ENCODE measurements around the gene STOML1.
"Not testable (repeated sequence)": the region's sequence is repeated elsewhere in the genome, so short reads cannot be mapped to it uniquely, and the experiment has no call there.

The STOML1 gene

DNA sequence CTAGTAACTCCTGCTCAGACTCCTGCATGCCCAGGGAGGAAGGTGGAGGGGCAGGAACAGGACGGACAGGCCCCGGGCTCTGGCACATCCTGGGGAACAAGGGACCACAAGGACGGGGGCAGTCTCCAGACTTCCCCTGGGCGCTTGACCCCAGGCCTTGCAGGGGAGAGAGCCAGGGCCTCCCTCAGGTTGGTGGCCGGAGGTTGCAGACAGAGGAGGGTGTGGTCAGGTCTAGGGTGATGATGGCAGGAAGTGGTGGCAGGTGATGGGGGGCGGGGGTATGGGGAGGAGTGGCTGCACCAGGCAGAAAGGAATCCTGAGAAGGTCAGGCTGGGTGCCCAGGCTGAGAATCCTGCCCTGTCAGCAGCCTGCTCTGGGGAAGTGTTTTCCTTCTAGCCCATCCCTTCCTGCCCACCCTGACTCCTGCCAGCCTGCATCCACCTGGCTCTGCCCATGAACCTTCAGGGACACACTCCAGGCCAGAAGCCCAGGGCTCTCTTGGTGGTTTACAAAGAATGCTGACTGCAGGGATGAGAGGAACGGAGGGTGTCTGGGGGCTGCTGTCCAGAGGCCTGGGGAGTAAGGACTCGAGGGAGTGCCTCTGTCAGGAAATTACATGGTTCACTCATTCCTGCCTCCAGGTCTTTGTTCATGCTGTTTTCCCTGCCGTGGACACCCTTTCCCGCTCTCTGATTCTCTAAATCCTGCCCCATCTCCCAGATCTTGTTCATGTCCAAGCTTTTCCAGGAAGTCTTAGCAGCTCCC lies 50.0 kb downstream of the STOML1 start:
- H3K4me3 ChIP-seq (ENCODE audit: low read depth in 1 of 5, low read length in 5 of 5), result no peak overlapping the region
- no peak overlapping the region for H3K27ac ChIP-seq (ENCODE audit: low read depth, low read length)
- peaks cover 6 to 48% (median 23%) of the 10 kb centered on the region in 5 donors for H3K4me1 ChIP-seq (ENCODE audit: control insufficient read depth in 5 of 5, insufficient read depth in 5 of 5, low read length in 5 of 5)
- peaks cover 0 to 8% (median 4%) of the 10 kb centered on the region in 5 donors for H3K36me3 ChIP-seq (ENCODE audit: control insufficient read depth in 5 of 5, insufficient read depth in 5 of 5, low read length in 5 of 5)
- H3K9me3 ChIP-seq (ENCODE audit: control insufficient read depth in 5 of 5, low read length in 5 of 5), result no peaks in the 10 kb centered on the region
- H3K9ac ChIP-seq (ENCODE audit: low read length in 5 of 5), result peak overlapping the region in 1 of 5 donors; percentile 17
- H3K27me3 ChIP-seq (ENCODE audit: control insufficient read depth in 5 of 5, insufficient read depth in 4 of 5, low read length in 5 of 5), result no peaks in the 10 kb centered on the region

DNA sequence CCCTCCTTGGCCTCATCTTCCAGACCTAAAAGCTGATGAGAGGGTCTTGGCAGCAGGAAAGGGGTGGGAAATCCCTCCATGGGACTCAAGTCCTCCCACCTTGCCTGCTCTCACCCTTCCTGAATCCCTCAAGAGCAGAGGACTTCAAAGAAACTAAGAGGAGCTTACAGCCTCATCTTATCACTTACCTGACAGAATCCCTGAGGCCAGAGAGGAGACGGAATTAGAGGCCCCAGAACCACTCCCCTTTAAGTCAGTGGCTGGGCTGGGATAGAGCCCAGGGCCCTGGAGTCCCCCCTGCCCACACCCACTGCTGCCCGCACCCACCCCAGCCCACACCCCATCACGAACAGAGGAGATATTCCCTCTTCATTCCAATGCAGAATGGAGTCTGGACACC lies 50.6 kb downstream of the STOML1 start:
- no peak overlapping the region for H3K4me3 ChIP-seq (ENCODE audit: low read depth in 1 of 5, low read length in 5 of 5)
- no peak overlapping the region for H3K9ac ChIP-seq (ENCODE audit: low read length in 5 of 5)
- no peak overlapping the region for H3K27ac ChIP-seq (ENCODE audit: low read depth, low read length)
- H3K36me3 ChIP-seq (ENCODE audit: control insufficient read depth in 5 of 5, insufficient read depth in 5 of 5, low read length in 5 of 5), result peaks cover 0 to 2% (median 0%) of the 10 kb centered on the region in 5 donors
- no peaks in the 10 kb centered on the region for H3K27me3 ChIP-seq (ENCODE audit: control insufficient read depth in 5 of 5, insufficient read depth in 4 of 5, low read length in 5 of 5)
- H3K9me3 ChIP-seq (ENCODE audit: control insufficient read depth in 5 of 5, low read length in 5 of 5), result no peaks in the 10 kb centered on the region
- H3K4me1 ChIP-seq (ENCODE audit: control insufficient read depth in 5 of 5, insufficient read depth in 5 of 5, low read length in 5 of 5), result peaks cover 6 to 50% (median 25%) of the 10 kb centered on the region in 5 donors

DNA sequence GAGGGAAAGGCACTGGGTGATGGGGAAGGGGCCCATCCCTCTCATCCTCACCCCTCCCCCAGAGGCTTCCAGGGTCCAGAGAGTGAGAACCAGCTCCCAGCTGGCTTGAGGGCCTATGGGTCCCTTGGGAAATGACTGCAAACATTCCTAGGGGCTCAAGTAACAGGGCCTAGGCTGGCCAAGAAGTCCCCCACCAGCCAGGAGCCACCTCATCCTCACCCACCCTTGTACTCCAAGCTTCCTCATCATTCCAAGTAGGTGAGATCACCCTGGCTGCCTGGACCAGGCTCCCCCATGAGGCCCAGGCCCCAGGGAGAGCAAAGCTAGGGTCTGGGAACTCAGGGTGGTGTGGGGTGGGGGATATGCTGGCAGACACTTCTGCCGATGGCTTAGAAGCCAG lies 51.1 kb downstream of the STOML1 start:
- Histone ChIP-seq H3K9ac (ENCODE audit: low read length in 5 of 5) (no peak overlapping the region), H3K36me3 (ENCODE audit: control insufficient read depth in 5 of 5, insufficient read depth in 5 of 5, low read length in 5 of 5) (no peaks in the 10 kb centered on the region), H3K27ac (ENCODE audit: low read depth, low read length) (no peak overlapping the region), H3K9me3 (ENCODE audit: control insufficient read depth in 5 of 5, low read length in 5 of 5) (no peaks in the 10 kb centered on the region), H3K4me1 (ENCODE audit: control insufficient read depth in 5 of 5, insufficient read depth in 5 of 5, low read length in 5 of 5) (peaks cover 6 to 54% (median 29%) of the 10 kb centered on the region in 5 donors), H3K4me3 (ENCODE audit: low read depth in 1 of 5, low read length in 5 of 5) (no peak overlapping the region), H3K27me3 (ENCODE audit: control insufficient read depth in 5 of 5, insufficient read depth in 4 of 5, low read length in 5 of 5) (no peaks in the 10 kb centered on the region)

GRCh38 chr15:73940061-73940981 lies 51.8 kb downstream of the STOML1 start:
- Histone ChIP-seq H3K9ac (ENCODE audit: low read length in 5 of 5) (no peak overlapping the region), H3K27me3 (ENCODE audit: control insufficient read depth in 5 of 5, insufficient read depth in 4 of 5, low read length in 5 of 5) (no peaks in the 10 kb centered on the region), H3K4me3 (ENCODE audit: low read depth in 1 of 5, low read length in 5 of 5) (no peak overlapping the region), H3K27ac (ENCODE audit: low read depth, low read length) (no peak overlapping the region), H3K9me3 (ENCODE audit: control insufficient read depth in 5 of 5, low read length in 5 of 5) (no peaks in the 10 kb centered on the region), H3K4me1 (ENCODE audit: control insufficient read depth in 5 of 5, insufficient read depth in 5 of 5, low read length in 5 of 5) (peaks cover 6 to 61% (median 29%) of the 10 kb centered on the region in 5 donors), H3K36me3 (ENCODE audit: control insufficient read depth in 5 of 5, insufficient read depth in 5 of 5, low read length in 5 of 5) (no peaks in the 10 kb centered on the region)

GRCh38 chr15:73939138-73939537 lies 53.0 kb downstream of the STOML1 start:
- H3K27ac ChIP-seq (ENCODE audit: low read depth, low read length), result no peak overlapping the region
- no peaks in the 10 kb centered on the region for H3K9me3 ChIP-seq (ENCODE audit: control insufficient read depth in 5 of 5, low read length in 5 of 5)
- peaks cover 2 to 60% (median 20%) of the 10 kb centered on the region in 5 donors for H3K4me1 ChIP-seq (ENCODE audit: control insufficient read depth in 5 of 5, insufficient read depth in 5 of 5, low read length in 5 of 5)

GRCh38 chr15:73938516-73938915 lies 53.6 kb downstream of the STOML1 start:
- not testable (repeated sequence) for H3K9me3 ChIP-seq (ENCODE audit: control insufficient read depth in 5 of 5, low read length in 5 of 5); H3K27ac ChIP-seq (ENCODE audit: low read depth, low read length); H3K4me3 ChIP-seq (ENCODE audit: low read depth in 1 of 5, low read length in 5 of 5); H3K9ac ChIP-seq (ENCODE audit: low read length in 5 of 5); H3K27me3 ChIP-seq (ENCODE audit: control insufficient read depth in 5 of 5, insufficient read depth in 4 of 5, low read length in 5 of 5); H3K36me3 ChIP-seq (ENCODE audit: control insufficient read depth in 5 of 5, insufficient read depth in 5 of 5, low read length in 5 of 5)
- peaks cover 2 to 60% (median 20%) of the 10 kb centered on the region in 5 donors for H3K4me1 ChIP-seq (ENCODE audit: control insufficient read depth in 5 of 5, insufficient read depth in 5 of 5, low read length in 5 of 5)

More at GRCh38 chr15:73939138-73939537, 53.0 kb downstream of the STOML1 start:
- H3K9ac ChIP-seq (ENCODE audit: low read length in 5 of 5), result no peak overlapping the region
- H3K4me3 ChIP-seq (ENCODE audit: low read depth in 1 of 5, low read length in 5 of 5), result no peak overlapping the region
- H3K27me3 ChIP-seq (ENCODE audit: control insufficient read depth in 5 of 5, insufficient read depth in 4 of 5, low read length in 5 of 5), result no peaks in the 10 kb centered on the region
- H3K36me3 ChIP-seq (ENCODE audit: control insufficient read depth in 5 of 5, insufficient read depth in 5 of 5, low read length in 5 of 5), result no peaks in the 10 kb centered on the region

DNA sequence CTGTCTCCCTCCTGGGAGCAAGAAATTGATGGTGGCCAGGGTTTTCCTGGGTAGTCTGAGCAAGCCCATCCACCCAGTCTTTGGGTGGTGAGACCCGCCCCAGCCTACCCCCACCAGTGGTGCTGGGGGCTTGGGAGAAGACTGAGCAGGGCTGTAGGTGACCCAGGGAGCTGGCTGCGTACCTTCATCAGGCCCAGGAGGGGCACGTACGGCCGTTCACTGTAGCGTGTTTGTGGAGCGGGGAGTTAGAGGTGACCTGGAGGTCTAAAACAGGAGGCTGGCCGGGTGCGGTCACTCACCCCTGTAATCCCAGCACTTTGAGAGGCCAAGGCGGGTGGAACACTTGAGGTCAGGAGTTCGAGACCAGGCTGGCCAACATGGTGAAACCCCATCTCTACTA lies 54.4 kb downstream of the STOML1 start:
- H3K9me3 ChIP-seq (ENCODE audit: control insufficient read depth in 5 of 5, low read length in 5 of 5), result no peaks in the 10 kb centered on the region
- peaks cover 2 to 58% (median 20%) of the 10 kb centered on the region in 5 donors for H3K4me1 ChIP-seq (ENCODE audit: control insufficient read depth in 5 of 5, insufficient read depth in 5 of 5, low read length in 5 of 5)
- H3K9ac ChIP-seq (ENCODE audit: low read length in 5 of 5), result no peak overlapping the region
- H3K27me3 ChIP-seq (ENCODE audit: control insufficient read depth in 5 of 5, insufficient read depth in 4 of 5, low read length in 5 of 5), result no peaks in the 10 kb centered on the region
- no peak overlapping the region for H3K4me3 ChIP-seq (ENCODE audit: low read depth in 1 of 5, low read length in 5 of 5)
- peaks cover 0 to 1% (median 0%) of the 10 kb centered on the region in 5 donors for H3K36me3 ChIP-seq (ENCODE audit: control insufficient read depth in 5 of 5, insufficient read depth in 5 of 5, low read length in 5 of 5)
- no peak overlapping the region for H3K27ac ChIP-seq (ENCODE audit: low read depth, low read length)

GRCh38 chr15:73937296-73937695 lies 54.8 kb downstream of the STOML1 start:
- H3K4me1 ChIP-seq (ENCODE audit: control insufficient read depth in 5 of 5, insufficient read depth in 5 of 5, low read length in 5 of 5), result peaks cover 0 to 55% (median 20%) of the 10 kb centered on the region in 5 donors

DNA sequence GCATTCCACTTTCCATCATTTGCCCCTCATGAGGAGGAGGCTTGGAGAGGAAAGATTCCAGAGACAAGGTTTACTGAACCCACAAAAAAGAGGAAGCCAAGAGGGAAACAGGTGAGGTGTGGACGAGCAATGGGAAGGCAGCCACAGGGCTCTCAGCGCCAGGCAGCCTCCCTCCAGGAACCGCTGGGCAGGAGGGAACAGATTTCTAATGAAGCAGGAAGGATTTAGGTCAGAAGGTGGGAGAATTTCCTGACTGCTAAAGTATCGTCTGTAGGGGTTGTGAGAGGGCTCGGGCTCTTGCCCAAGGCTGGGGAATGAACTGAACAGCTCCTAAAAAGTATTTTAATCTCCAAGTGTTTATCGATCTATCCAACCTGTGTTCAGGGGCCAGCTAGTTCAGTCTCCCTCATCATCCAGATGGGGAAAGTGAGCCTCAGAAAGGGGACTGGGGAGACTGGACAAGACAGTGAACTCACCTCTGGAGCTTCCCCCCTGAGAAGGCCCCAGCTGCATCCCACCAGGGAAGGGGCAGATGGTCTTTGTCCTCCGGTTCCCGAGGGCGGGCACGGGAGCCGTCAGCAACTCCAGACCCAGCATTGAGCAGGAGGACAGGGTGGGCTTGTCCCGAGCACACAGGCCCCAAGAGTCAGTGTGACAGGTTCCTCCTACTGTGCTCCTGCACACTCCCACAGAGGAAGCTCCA lies 55.4 kb downstream of the STOML1 start:
- Histone ChIP-seq H3K9me3 (ENCODE audit: control insufficient read depth in 5 of 5, low read length in 5 of 5) (no peaks in the 10 kb centered on the region), H3K4me1 (ENCODE audit: control insufficient read depth in 5 of 5, insufficient read depth in 5 of 5, low read length in 5 of 5) (peaks cover 0 to 49% (median 24%) of the 10 kb centered on the region in 5 donors), H3K27me3 (ENCODE audit: control insufficient read depth in 5 of 5, insufficient read depth in 4 of 5, low read length in 5 of 5) (peaks cover 0 to 4% (median 0%) of the 10 kb centered on the region in 5 donors), H3K4me3 (ENCODE audit: low read depth in 1 of 5, low read length in 5 of 5) (no peak overlapping the region), H3K27ac (ENCODE audit: low read depth, low read length) (no peak overlapping the region), H3K9ac (ENCODE audit: low read length in 5 of 5) (no peak overlapping the region), H3K36me3 (ENCODE audit: control insufficient read depth in 5 of 5, insufficient read depth in 5 of 5, low read length in 5 of 5) (peaks cover 0 to 3% (median 0%) of the 10 kb centered on the region in 5 donors)

More at GRCh38 chr15:73937296-73937695, 54.8 kb downstream of the STOML1 start:
- H3K9ac ChIP-seq (ENCODE audit: low read length in 5 of 5), result no peak overlapping the region
- peaks cover 0 to 3% (median 0%) of the 10 kb centered on the region in 5 donors for H3K36me3 ChIP-seq (ENCODE audit: control insufficient read depth in 5 of 5, insufficient read depth in 5 of 5, low read length in 5 of 5)
- no peaks in the 10 kb centered on the region for H3K27me3 ChIP-seq (ENCODE audit: control insufficient read depth in 5 of 5, insufficient read depth in 4 of 5, low read length in 5 of 5)
- no peak overlapping the region for H3K27ac ChIP-seq (ENCODE audit: low read depth, low read length)
- no peaks in the 10 kb centered on the region for H3K9me3 ChIP-seq (ENCODE audit: control insufficient read depth in 5 of 5, low read length in 5 of 5)
- H3K4me3 ChIP-seq (ENCODE audit: low read depth in 1 of 5, low read length in 5 of 5), result no peak overlapping the region

Measured in subcutaneous abdominal adipose tissue (tissue), 5 donors.